Measurements from ENCODE around the gene CTNNBL1. TPM values are rescaled to one million over a fixed set of nuclear protein-coding genes. Genes with fewer than 3 reads are reported as not detected.

CTNNBL1 gene
- total RNA-seq, 3 donors from 2014 or later (not counting 1 experiment from before 2014, with no cell fraction given), result 59.1 to 75.6 (median 67.6) TPM

GRCh38 chr20:37907330-37907676, 213.5 kb downstream of the CTNNBL1 start:
- H3K4me1 ChIP-seq (ENCODE audit: control insufficient read depth, insufficient read depth, low read length), result peaks cover 5% of the 10 kb centered on the region
- no peaks in the 10 kb centered on the region for H3K9me3 ChIP-seq (ENCODE audit: control insufficient read depth, insufficient read depth, low read length)
- TF ChIP-seq, protein P1, sequence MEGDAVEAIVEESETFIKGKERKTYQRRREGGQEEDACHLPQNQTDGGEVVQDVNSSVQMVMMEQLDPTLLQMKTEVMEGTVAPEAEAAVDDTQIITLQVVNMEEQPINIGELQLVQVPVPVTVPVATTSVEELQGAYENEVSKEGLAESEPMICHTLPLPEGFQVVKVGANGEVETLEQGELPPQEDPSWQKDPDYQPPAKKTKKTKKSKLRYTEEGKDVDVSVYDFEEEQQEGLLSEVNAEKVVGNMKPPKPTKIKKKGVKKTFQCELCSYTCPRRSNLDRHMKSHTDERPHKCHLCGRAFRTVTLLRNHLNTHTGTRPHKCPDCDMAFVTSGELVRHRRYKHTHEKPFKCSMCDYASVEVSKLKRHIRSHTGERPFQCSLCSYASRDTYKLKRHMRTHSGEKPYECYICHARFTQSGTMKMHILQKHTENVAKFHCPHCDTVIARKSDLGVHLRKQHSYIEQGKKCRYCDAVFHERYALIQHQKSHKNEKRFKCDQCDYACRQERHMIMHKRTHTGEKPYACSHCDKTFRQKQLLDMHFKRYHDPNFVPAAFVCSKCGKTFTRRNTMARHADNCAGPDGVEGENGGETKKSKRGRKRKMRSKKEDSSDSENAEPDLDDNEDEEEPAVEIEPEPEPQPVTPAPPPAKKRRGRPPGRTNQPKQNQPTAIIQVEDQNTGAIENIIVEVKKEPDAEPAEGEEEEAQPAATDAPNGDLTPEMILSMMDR (IDR thresholded peaks at IDR 0.05), result no peak
- H3K36me3 ChIP-seq (ENCODE audit: control insufficient read depth, insufficient read depth, low read length), result no peaks in the 10 kb centered on the region
- intact Hi-C loops (cut with micrococcal nuclease), result no loop called here
- ATAC-seq, result no peak
- Mint-ChIP-seq H3K27me3 (ENCODE audit: low read depth in 2 of 2) (peaks cover 37 to 62% of the 10 kb centered on the region in 2 donors), H3K4me1 (peaks cover 7 to 15% of the 10 kb centered on the region in 2 donors), H3K9me3 (no peaks in the 10 kb centered on the region), H3K27ac (no peak overlapping the region), H3K36me3 (peaks cover 7% of the 10 kb centered on the region), H3K4me3 (no peak overlapping the region)
- H3K27ac ChIP-seq (ENCODE audit: low read length), result no peak overlapping the region
- H3K4me3 ChIP-seq (ENCODE audit: low read length), result no peak overlapping the region
- peaks cover 8% of the 10 kb centered on the region for H3K27me3 ChIP-seq (ENCODE audit: control insufficient read depth, insufficient read depth, low read length)
- 70% methylated on average over 2 of the region's 3 CpGs for WGBS (ENCODE audit: insufficient coverage)
- no peak for DNase-seq

DNA sequence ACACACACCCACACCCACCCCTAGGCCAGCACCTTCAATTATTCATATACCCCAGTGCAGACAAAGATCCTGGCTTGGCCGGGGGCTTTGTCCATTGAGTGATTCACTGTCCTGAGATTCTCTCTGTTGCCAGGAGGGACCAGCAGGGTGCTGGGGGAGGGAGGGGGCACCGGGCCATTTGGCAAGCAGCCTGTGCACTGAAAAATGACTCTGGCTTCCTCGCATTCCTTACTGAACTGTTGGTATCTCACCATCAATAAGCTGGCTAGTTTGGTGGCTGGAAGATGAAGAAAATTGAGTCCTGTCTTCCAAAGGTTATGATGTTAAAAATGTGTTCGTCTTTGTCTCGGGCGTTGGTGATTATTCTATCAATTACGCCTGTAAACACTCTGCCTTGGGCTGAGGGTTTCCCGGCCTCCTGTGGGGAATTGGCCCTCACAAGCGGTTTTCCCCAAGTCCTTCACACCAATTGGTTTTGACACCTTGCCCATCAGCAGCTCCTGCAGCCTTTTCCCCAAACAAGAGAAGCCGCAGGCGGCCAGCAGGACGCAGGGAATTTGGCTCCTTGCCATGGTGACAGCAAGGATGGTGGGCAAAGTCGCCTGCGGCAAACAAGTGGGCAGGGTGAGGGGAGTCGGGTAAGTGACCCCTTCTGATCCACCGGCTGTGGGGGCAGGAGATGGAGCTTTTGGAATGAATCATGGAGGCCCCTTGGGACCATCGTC, 214.0 kb downstream of the CTNNBL1 start:
- Mint-ChIP-seq H3K4me3 (no peak overlapping the region), H3K36me3 (peaks cover 7% of the 10 kb centered on the region), H3K9me3 (no peaks in the 10 kb centered on the region), H3K4me1 (peaks cover 7 to 19% of the 10 kb centered on the region in 2 donors), H3K27me3 (ENCODE audit: low read depth in 2 of 2) (peaks cover 38 to 66% of the 10 kb centered on the region in 2 donors), H3K27ac (no peak overlapping the region)
- no peak overlapping the region for H3K4me3 ChIP-seq (ENCODE audit: low read length)
- no peak for DNase-seq
- H3K27me3 ChIP-seq (ENCODE audit: control insufficient read depth, insufficient read depth, low read length), result peaks cover 6% of the 10 kb centered on the region
- WGBS (ENCODE audit: insufficient coverage), result 58% methylated on average over 17 of the region's 17 CpGs
- no peak overlapping the region for H3K27ac ChIP-seq (ENCODE audit: low read length)
- intact Hi-C loops (cut with micrococcal nuclease), result no loop called here
- TF ChIP-seq, protein P1 (IDR thresholded peaks at IDR 0.05), result no peak
- ATAC-seq, result no peak
- H3K4me1 ChIP-seq (ENCODE audit: control insufficient read depth, insufficient read depth, low read length), result no peaks in the 10 kb centered on the region
- H3K36me3 ChIP-seq (ENCODE audit: control insufficient read depth, insufficient read depth, low read length), result no peaks in the 10 kb centered on the region
- H3K9me3 ChIP-seq (ENCODE audit: control insufficient read depth, insufficient read depth, low read length), result no peaks in the 10 kb centered on the region

- Histone ChIP-seq H3K4me1 (ENCODE audit: control insufficient read depth, insufficient read depth, low read length) (peaks cover 13% of the 10 kb centered on the region), H3K9me3 (ENCODE audit: control insufficient read depth, insufficient read depth, low read length) (no peaks in the 10 kb centered on the region), H3K36me3 (ENCODE audit: control insufficient read depth, insufficient read depth, low read length) (no peaks in the 10 kb centered on the region), H3K27ac (ENCODE audit: low read length) (no peak overlapping the region), H3K4me3 (ENCODE audit: low read length) (no peak overlapping the region), H3K27me3 (ENCODE audit: control insufficient read depth, insufficient read depth, low read length) (peaks cover 9% of the 10 kb centered on the region)
- DNase-seq (no peak), ATAC-seq (no peak)
- Mint-ChIP-seq H3K4me3 (no peak overlapping the region), H3K9me3 (no peaks in the 10 kb centered on the region), H3K27ac (no peak overlapping the region), H3K4me1 (peaks cover 13 to 40% of the 10 kb centered on the region in 2 donors), H3K27me3 (ENCODE audit: low read depth in 2 of 2) (peaks cover 29 to 56% of the 10 kb centered on the region in 2 donors), H3K36me3 (no peaks in the 10 kb centered on the region)
- TF ChIP-seq, protein P1 (IDR thresholded peaks at IDR 0.05), result no peak
- 76% methylated on average over 7 of the region's 9 CpGs for WGBS (ENCODE audit: insufficient coverage)
- intact Hi-C loops (cut with micrococcal nuclease), result no loop called here
Measured at GRCh38 chr20:37911261-37911660, 217.4 kb downstream of the CTNNBL1 start.

Data from natural killer cell (primary cell).